H9 (cell line): Measurements from ENCODE around the gene TMEM109. TPM values are rescaled to one million over a fixed set of nuclear protein-coding genes. Genes with fewer than 3 reads are reported as not detected.

Source experiments
- DNase-seq: peaks from one replicate; pipeline ENCODE4 v3.0.0-alpha.2; 2017
- H2AFZ ChIP-seq: one replicate; pipeline ENCODE4 v1.6.1; 2013; ENCODE audit warnings: mild to moderate bottlenecking, low read length, control low read depth, moderate library complexity
- H2AK5ac ChIP-seq: 2 replicates; pipeline ENCODE4 v1.6.1; 2013; ENCODE audit warnings: low read length, control low read depth, mixed read lengths; ENCODE audit not compliant: insufficient read length
- H2BK120ac ChIP-seq: one replicate; pipeline ENCODE4 v1.6.1; 2013; ENCODE audit warnings: low read depth, mild to moderate bottlenecking, low read length, control low read depth, inconsistent platforms; ENCODE audit not compliant: poor library complexity, severe bottlenecking
- H2BK12ac ChIP-seq: 2 replicates; pipeline ENCODE4 v1.6.1; 2013; ENCODE audit warnings: low read length, control low read depth, mixed read lengths, low read depth; ENCODE audit not compliant: insufficient read length
- H2BK15ac ChIP-seq: 2 replicates; pipeline ENCODE4 v1.6.1; 2013; ENCODE audit warnings: low read depth, low read length, control low read depth
- H2BK20ac ChIP-seq: one replicate; pipeline ENCODE4 v1.6.1; 2013; ENCODE audit warnings: low read depth, mild to moderate bottlenecking, low read length, control low read depth, inconsistent platforms; ENCODE audit not compliant: poor library complexity, severe bottlenecking
- H2BK5ac ChIP-seq: 2 replicates; pipeline ENCODE4 v1.6.1; 2013; ENCODE audit warnings: low read length, control low read depth, mixed read lengths; ENCODE audit not compliant: insufficient read length
- H3K14ac ChIP-seq: 2 replicates; pipeline ENCODE4 v1.6.1; 2013; ENCODE audit warnings: low read length, control low read depth; ENCODE audit not compliant: insufficient read depth
- H3K18ac ChIP-seq: 2 replicates; pipeline ENCODE4 v1.6.1; 2013; ENCODE audit warnings: low read depth, mild to moderate bottlenecking, mixed read lengths, low read length, control low read depth; ENCODE audit not compliant: insufficient read length
- H3K23ac ChIP-seq: 2 replicates; pipeline ENCODE4 v1.6.1; 2013; ENCODE audit warnings: low read length, control low read depth, mixed read lengths, low read depth; ENCODE audit not compliant: insufficient read length
- H3K23me2 ChIP-seq: 2 replicates; pipeline ENCODE4 v1.6.1; 2013; ENCODE audit warnings: low read depth, mild to moderate bottlenecking, mixed read lengths, low read length, control low read depth; ENCODE audit not compliant: insufficient read length, poor library complexity, severe bottlenecking
- H3K27ac ChIP-seq: 2 replicates; pipeline ENCODE4 v1.5.1; 2013; ENCODE audit warnings: low read length, control low read depth, mixed read lengths, low read depth; ENCODE audit not compliant: insufficient read length
- H3K27me3 ChIP-seq: 2 replicates; pipeline ENCODE4 v1.6.1; 2013; ENCODE audit warnings: low read length, control low read depth, inconsistent platforms; ENCODE audit not compliant: insufficient read depth
- H3K4ac ChIP-seq: 2 replicates; pipeline ENCODE4 v1.6.1; 2013; ENCODE audit warnings: low read depth, mild to moderate bottlenecking, control low read depth, inconsistent platforms, low read length, moderate library complexity
- H3K4me1 ChIP-seq: 2 replicates; pipeline ENCODE4 v1.6.1; 2013; ENCODE audit warnings: low read length, control low read depth, inconsistent platforms; ENCODE audit not compliant: insufficient read depth
- H3K4me2 ChIP-seq: 2 replicates; pipeline ENCODE4 v1.6.1; 2013; ENCODE audit warnings: low read length, control low read depth, mixed read lengths; ENCODE audit not compliant: insufficient read length, insufficient read depth
- H3K56ac ChIP-seq: 2 replicates; pipeline ENCODE4 v1.6.1; 2013; ENCODE audit warnings: low read depth, mild to moderate bottlenecking, mixed read lengths, low read length, control low read depth; ENCODE audit not compliant: insufficient read length
- H3K79me1 ChIP-seq: 2 replicates; pipeline ENCODE4 v1.6.1; 2013; ENCODE audit warnings: low read depth, mild to moderate bottlenecking, moderate library complexity, low read length, control low read depth, inconsistent platforms; ENCODE audit not compliant: insufficient read depth, poor library complexity, severe bottlenecking
- H3K79me2 ChIP-seq: 2 replicates; pipeline ENCODE4 v1.6.1; 2013; ENCODE audit warnings: low read length, control low read depth, inconsistent platforms; ENCODE audit not compliant: insufficient read depth
- H3K9ac ChIP-seq: 2 replicates; pipeline ENCODE4 v1.6.1; 2013; ENCODE audit warnings: low read length, control low read depth, mixed read lengths; ENCODE audit not compliant: insufficient read length; ENCODE audit errors: extremely low read depth
- H3K9me3 ChIP-seq: one replicate; pipeline ENCODE4 v1.6.1; 2013; ENCODE audit warnings: low read depth, low read length, inconsistent platforms; ENCODE audit not compliant: control insufficient read depth
- H3T11ph ChIP-seq: one replicate; pipeline ENCODE4 v1.6.1; 2013; ENCODE audit warnings: mild to moderate bottlenecking, low read length, control low read depth, inconsistent platforms
- H4K20me1 ChIP-seq: one replicate; pipeline ENCODE4 v1.6.1; 2013; ENCODE audit not compliant: control insufficient read depth, insufficient read length, insufficient read depth
- H4K5ac ChIP-seq: 2 replicates; pipeline ENCODE4 v1.6.1; 2013; ENCODE audit warnings: low read depth, mild to moderate bottlenecking, mixed read lengths, low read length, control low read depth; ENCODE audit not compliant: insufficient read length
- H4K8ac ChIP-seq: replicated peaks from 2 replicates; pipeline ENCODE4 v1.6.1; 2013; ENCODE audit warnings: low read length, control low read depth, mixed read lengths, low read depth; ENCODE audit not compliant: insufficient read length
- H4K91ac ChIP-seq: 2 replicates; pipeline ENCODE4 v1.6.1; 2013; ENCODE audit warnings: low read depth, mild to moderate bottlenecking, moderate library complexity, mixed read lengths, low read length, control low read depth; ENCODE audit not compliant: insufficient read length
- H3K27ac Mint-ChIP-seq, 3 experiments: 2 replicates in 2 of 3; 3 replicates in 1 of 3; pipeline ENCODE4 v1.8.0; 2020 to 2021; ENCODE audit warnings: mixed read lengths in 3 of 3, mild to moderate bottlenecking in 1 of 3, moderate library complexity in 1 of 3
- H3K27me3 Mint-ChIP-seq: 2 replicates; pipeline ENCODE4 v1.8.0; 2021; ENCODE audit warnings: low read depth, mild to moderate bottlenecking, moderate library complexity, mixed read lengths
- H3K36me3 Mint-ChIP-seq, 3 experiments: 2 replicates in 2 of 3; 3 replicates in 1 of 3; pipeline ENCODE4 v1.8.0; 2020 to 2021; ENCODE audit warnings: low read depth in 3 of 3, mixed read lengths in 3 of 3; ENCODE audit not compliant: insufficient read depth in 1 of 3
- H3K4me1 Mint-ChIP-seq, 2 experiments: 2 replicates each; pipeline ENCODE4 v1.8.0; 2020; ENCODE audit warnings: mixed read lengths in 2 of 2
- H3K4me3 Mint-ChIP-seq, 2 experiments: 2 replicates in 1 of 2; 3 replicates in 1 of 2; pipeline ENCODE4 v1.8.0; 2020 to 2021; ENCODE audit warnings: mild to moderate bottlenecking in 2 of 2, mixed read lengths in 2 of 2, moderate library complexity in 1 of 2
- H3K9me3 Mint-ChIP-seq, 2 experiments: 2 replicates in 1 of 2; 3 replicates in 1 of 2; pipeline ENCODE4 v1.8.0; 2020; ENCODE audit warnings: mild to moderate bottlenecking in 2 of 2, mixed read lengths in 2 of 2, moderate library complexity in 1 of 2
- WGBS: extraction: QIAGEN DNeasy Blood & Tissue Kit; methylation state at CpG from one replicate; pipeline ENCODE4 v1.1.7; 2013; ENCODE audit warnings: missing lambda C conversion rate, low lambda C conversion rate, mixed read lengths; ENCODE audit not compliant: insufficient read length; ENCODE audit errors: extremely low coverage; 5-methylcytosine and 5-hydroxymethylcytosine counted together
- total RNA-seq: library from RNA; stranded (reverse); gene quantifications from 2 replicates; pipeline ENCODE4 v1.2.1, GENCODE V29; 2021
- TF ChIP-seq, protein P1 (sequence below): fragments of 200-600 bp; sonication (generic); conservative IDR thresholded peaks from 3 replicates; pipeline ENCODE4 v1.8.0; 2021; ENCODE audit warnings: antibody characterized with exemption, mild to moderate bottlenecking

TMEM109 gene
- total RNA-seq, 1 experiment from 2014 or later = 38.0 TPM

DNA sequence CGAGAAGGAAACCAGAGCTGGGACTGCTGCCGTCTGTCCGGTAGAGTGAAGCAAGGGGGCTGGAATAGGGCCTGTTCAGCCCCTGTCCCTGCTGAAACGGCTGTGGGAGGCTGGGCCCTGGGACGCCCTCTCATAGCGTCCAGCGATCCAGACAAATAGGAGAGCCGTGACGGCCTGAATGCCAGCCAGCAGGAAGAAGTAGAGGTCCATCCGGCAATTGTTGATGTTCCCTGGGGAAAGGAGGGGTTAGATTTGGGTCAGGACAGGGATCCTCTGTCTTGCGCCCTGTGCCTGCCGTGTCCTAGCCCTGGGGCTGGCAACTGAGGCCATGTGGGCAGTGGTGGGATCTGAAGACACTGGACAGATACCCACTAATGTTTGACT lies 23.2 kb downstream of the TMEM109 start:
- no peak overlapping the region for H4K91ac ChIP-seq
- Mint-ChIP-seq H3K36me3 (peaks cover 4 to 29% (median 23%) of the 10 kb centered on the region in 3 experiments; a peak in 6 of 7 replicates), H3K27ac (peak overlapping the region in 1 of 3 experiments; percentile 18; a peak in 2 of 7 replicates), H3K9me3 (no peaks in the 10 kb centered on the region), H3K4me3 (no peak overlapping the region), H3K27me3 (peaks cover 2% of the 10 kb centered on the region), H3K4me1 (peaks cover 12 to 18% of the 10 kb centered on the region in 2 experiments)
- H3K27ac ChIP-seq = no peak overlapping the region
- TF ChIP-seq, protein P1, sequence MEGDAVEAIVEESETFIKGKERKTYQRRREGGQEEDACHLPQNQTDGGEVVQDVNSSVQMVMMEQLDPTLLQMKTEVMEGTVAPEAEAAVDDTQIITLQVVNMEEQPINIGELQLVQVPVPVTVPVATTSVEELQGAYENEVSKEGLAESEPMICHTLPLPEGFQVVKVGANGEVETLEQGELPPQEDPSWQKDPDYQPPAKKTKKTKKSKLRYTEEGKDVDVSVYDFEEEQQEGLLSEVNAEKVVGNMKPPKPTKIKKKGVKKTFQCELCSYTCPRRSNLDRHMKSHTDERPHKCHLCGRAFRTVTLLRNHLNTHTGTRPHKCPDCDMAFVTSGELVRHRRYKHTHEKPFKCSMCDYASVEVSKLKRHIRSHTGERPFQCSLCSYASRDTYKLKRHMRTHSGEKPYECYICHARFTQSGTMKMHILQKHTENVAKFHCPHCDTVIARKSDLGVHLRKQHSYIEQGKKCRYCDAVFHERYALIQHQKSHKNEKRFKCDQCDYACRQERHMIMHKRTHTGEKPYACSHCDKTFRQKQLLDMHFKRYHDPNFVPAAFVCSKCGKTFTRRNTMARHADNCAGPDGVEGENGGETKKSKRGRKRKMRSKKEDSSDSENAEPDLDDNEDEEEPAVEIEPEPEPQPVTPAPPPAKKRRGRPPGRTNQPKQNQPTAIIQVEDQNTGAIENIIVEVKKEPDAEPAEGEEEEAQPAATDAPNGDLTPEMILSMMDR = no peak
- H2BK12ac ChIP-seq = no peak overlapping the region
- no peak overlapping the region for H2BK20ac ChIP-seq
- H2AK5ac ChIP-seq = no peak overlapping the region
- H3K79me1 ChIP-seq = no peaks in the 10 kb centered on the region
- H2BK5ac ChIP-seq = no peak overlapping the region
- no peak overlapping the region for H4K8ac ChIP-seq
- H3K23ac ChIP-seq = no peak overlapping the region
- no peak overlapping the region for H3K56ac ChIP-seq
- H3T11ph ChIP-seq = no peak overlapping the region
- no peaks in the 10 kb centered on the region for H3K79me2 ChIP-seq
- H3K18ac ChIP-seq = no peak overlapping the region
- H4K5ac ChIP-seq = no peak overlapping the region
- DNase-seq = no peak
- no peaks in the 10 kb centered on the region for H3K9me3 ChIP-seq
- no peak overlapping the region for H2AFZ ChIP-seq
- H2BK15ac ChIP-seq = no peak overlapping the region
- H4K20me1 ChIP-seq = no peaks in the 10 kb centered on the region
- WGBS = no CpG with 5 or more reads among the region's 12 CpGs
- no peak overlapping the region for H3K14ac ChIP-seq
- H3K4me2 ChIP-seq = no peak overlapping the region
- H3K9ac ChIP-seq = no peak overlapping the region
- H3K23me2 ChIP-seq = no peaks in the 10 kb centered on the region
- no peaks in the 10 kb centered on the region for H3K27me3 ChIP-seq
- no peaks in the 10 kb centered on the region for H3K4me1 ChIP-seq
- no peak overlapping the region for H3K4ac ChIP-seq
- H2BK120ac ChIP-seq = no peak overlapping the region
